SK-N-SH (cell line): ENCODE data around the gene ACTN4. TPM values are rescaled to one million over a fixed set of nuclear protein-coding genes. Genes with fewer than 3 reads are reported as not detected.

Source experiments
- CTCF ChIA-PET: fragments of 300-600, 350-600 bp; formaldehyde crosslinking; extraction: SDS; loops from one replicate; lab custom pipeline; 2021; lab: Yijun Ruan, JAX
- POLR2A ChIA-PET: fragments of 350-600 bp; sonication (Branson Sonifier 250); formaldehyde crosslinking; extraction: SDS; loops from one replicate; lab custom pipeline; 2020; ENCODE audit warnings: antibody characterized with exemption, inconsistent platforms; lab: Yijun Ruan, JAX
- DNase-seq: peaks from one replicate; pipeline ENCODE4 v3.0.0; 2012
- H2AFZ ChIP-seq: fragments of 200-600 bp; sonication (generic); 2 replicates; pipeline ENCODE4 v1.8.1; 2016; ENCODE audit warnings: antibody characterized with exemption, mild to moderate bottlenecking, low read depth
- H3F3A ChIP-seq: fragments of 200-600 bp; sonication (generic); replicated peaks from 2 replicates; pipeline ENCODE3; 2016; ENCODE audit warnings: antibody characterized with exemption, mild to moderate bottlenecking; ENCODE audit not compliant: insufficient read depth
- H3K27ac ChIP-seq, 2 experiments: fragments of 200-500 bp in 1 of 2; fragments of 200-600 bp in 1 of 2; sonication (Bioruptor generic) in 1 of 2; sonication (generic), shearing (Covaris generic) in 1 of 2; 2 replicates each; pipeline versions ENCODE4 v1.5.1 to v1.6.1; 2014 to 2016; ENCODE audit warnings: low read depth in 2 of 2, inconsistent platforms in 1 of 2, low read length in 1 of 2, mild to moderate bottlenecking in 1 of 2, mixed read lengths in 1 of 2
- H3K27me3 ChIP-seq: fragments of 200-600 bp; sonication (generic), shearing (Covaris generic); 2 replicates; pipeline ENCODE4 v1.6.1; 2016; ENCODE audit warnings: mixed run types; ENCODE audit not compliant: insufficient read depth
- H3K36me3 ChIP-seq, 2 experiments: fragments of 200-500 bp in 1 of 2; fragments of 200-600 bp in 1 of 2; sonication (Bioruptor generic) in 1 of 2; sonication (generic) in 1 of 2; replicated peaks in 1 of 2; 2 replicates each; pipeline versions ENCODE3 to v1.5.1; 2014 to 2016; ENCODE audit warnings: low read length in 1 of 2, mild to moderate bottlenecking in 1 of 2; ENCODE audit not compliant: insufficient read depth in 2 of 2, control insufficient read depth in 1 of 2
- H3K4me1 ChIP-seq, 2 experiments: fragments of 200-500 bp in 1 of 2; fragments of 200-600 bp in 1 of 2; sonication (Bioruptor generic) in 1 of 2; sonication (generic), shearing (Covaris generic) in 1 of 2; 2 replicates each; pipeline versions ENCODE4 v1.5.1 to v1.6.1; 2014 to 2016; ENCODE audit warnings: low read depth in 1 of 2, low read length in 1 of 2, mixed run types in 1 of 2; ENCODE audit not compliant: insufficient read depth in 2 of 2, control insufficient read depth in 1 of 2
- H3K4me2 ChIP-seq: fragments of 200-600 bp; sonication (generic), shearing (Covaris generic); 2 replicates; pipeline ENCODE4 v1.6.1; 2017; ENCODE audit warnings: mixed run types
- H3K4me3 ChIP-seq, 2 experiments: fragments of 200-500 bp in 1 of 2; fragments of 200-600 bp in 1 of 2; sonication (Bioruptor generic) in 1 of 2; sonication (generic), shearing (Covaris generic) in 1 of 2; 2 replicates each; pipeline versions ENCODE4 v1.5.1 to v1.8.1; 2014 to 2016; ENCODE audit warnings: low read depth in 2 of 2, inconsistent platforms in 1 of 2, low read length in 1 of 2, mild to moderate bottlenecking in 1 of 2, mixed read lengths in 1 of 2, moderate library complexity in 1 of 2
- H3K79me2 ChIP-seq: fragments of 200-600 bp; sonication (generic); 2 replicates; pipeline ENCODE4 v1.8.1; 2017; ENCODE audit warnings: mild to moderate bottlenecking; ENCODE audit not compliant: insufficient read depth
- H3K9ac ChIP-seq: fragments of 200-600 bp; sonication (generic); 2 replicates; pipeline ENCODE4 v1.6.1; 2017; ENCODE audit warnings: mixed run types
- H3K9me2 ChIP-seq: fragments of 200-600 bp; sonication (generic); 2 replicates; pipeline ENCODE4 v1.6.1; 2017; ENCODE audit warnings: mixed run types
- H3K9me3 ChIP-seq: fragments of 200-600 bp; sonication (generic); 2 replicates; pipeline ENCODE4 v1.6.1; 2017; ENCODE audit warnings: mixed run types, mild to moderate bottlenecking, moderate library complexity
- H4K20me1 ChIP-seq: fragments of 200-600 bp; sonication (generic); 2 replicates; pipeline ENCODE4 v1.6.1; 2017; ENCODE audit warnings: mild to moderate bottlenecking, mixed run types; ENCODE audit not compliant: insufficient read depth
- CTCF ChIP-seq: fragments of 200-600 bp; sonication (generic); IDR thresholded peaks from 2 replicates; pipeline ENCODE4 v1.6.1; 2017; ENCODE audit warnings: antibody characterized with exemption, mild to moderate bottlenecking, moderate library complexity
- ELF1 ChIP-seq: IDR thresholded peaks from 2 replicates; pipeline ENCODE4 v1.4.0; 2012
- EP300 ChIP-seq, 2 experiments: IDR thresholded peaks; 2 replicates each; pipeline versions ENCODE4 v1.4.0 to v1.6.1; 2012; ENCODE audit warnings: borderline replicate concordance in 1 of 2, low read depth in 1 of 2, low read length in 1 of 2
- GABPA ChIP-seq: IDR thresholded peaks from 2 replicates; pipeline ENCODE4 v1.4.0; 2012; ENCODE audit warnings: low read depth, mild to moderate bottlenecking
- IRF3 ChIP-seq: fragments of 150-350 bp; IDR thresholded peaks from 2 replicates; pipeline ENCODE4 v1.6.1; 2016; ENCODE audit warnings: mild to moderate bottlenecking, low read depth, low read length
- MAX ChIP-seq: IDR thresholded peaks from 2 replicates; pipeline ENCODE4 v1.4.0; 2012; ENCODE audit warnings: low read depth
- MEF2A ChIP-seq: IDR thresholded peaks from 2 replicates; pipeline ENCODE4 v1.4.0; 2012; ENCODE audit warnings: low read depth, borderline replicate concordance
- MXI1 ChIP-seq: IDR thresholded peaks from 2 replicates; pipeline ENCODE4 v1.6.1; 2012; ENCODE audit warnings: mild to moderate bottlenecking, low read depth, low read length, improper control_type of control experiment
- NRF1 ChIP-seq: IDR thresholded peaks from 2 replicates; pipeline ENCODE4 v1.6.1; 2012; ENCODE audit warnings: low read depth, mild to moderate bottlenecking, low read length
- RFX5 ChIP-seq: IDR thresholded peaks from 2 replicates; pipeline ENCODE4 v1.6.1; 2012; ENCODE audit warnings: mild to moderate bottlenecking, improper control_type of control experiment, low read length
- SIN3A ChIP-seq: IDR thresholded peaks from 2 replicates; pipeline ENCODE4 v1.6.1; 2012; ENCODE audit warnings: low read depth, mild to moderate bottlenecking, low read length, moderate library complexity, borderline replicate concordance
- TEAD4 ChIP-seq: IDR thresholded peaks from 2 replicates; pipeline ENCODE4 v1.4.0; 2012; ENCODE audit warnings: mild to moderate bottlenecking, borderline replicate concordance; ENCODE audit not compliant: insufficient read depth
- USF2 ChIP-seq: fragments of 150-350 bp; IDR thresholded peaks from 2 replicates; pipeline ENCODE4 v1.6.1; 2017; ENCODE audit warnings: antibody characterized with exemption, low read length, low read depth, borderline replicate concordance
- YY1 ChIP-seq: IDR thresholded peaks from 2 replicates; pipeline ENCODE4 v1.4.0; 2012; ENCODE audit warnings: low read depth, mild to moderate bottlenecking
- ZBTB33 ChIP-seq: IDR thresholded peaks from 2 replicates; pipeline ENCODE4 v1.4.0; 2012; ENCODE audit warnings: low read depth, borderline replicate concordance
- WGBS: methylation state at CpG from one replicate; pipeline ENCODE4 v1.1.6; 2017; ENCODE audit warnings: low lambda C conversion rate; 5-methylcytosine and 5-hydroxymethylcytosine counted together
- polyA plus RNA-seq, 3 experiments: library from polyadenylated mRNA; depleted of rRNA; stranded (reverse); fragments of >200 nt; gene quantifications; 2 replicates each; pipeline ENCODE4 v1.2.3, GENCODE V29; 2012

ACTN4 gene
- polyA plus RNA-seq, 1 of the 3 experiments (the other 2 are of a cell fraction) = 598 TPM

GRCh38 chr19:38702278-38702677, 54.8 kb downstream of the ACTN4 start:
- Histone ChIP-seq H3K27ac (no peak overlapping the region), H2AFZ (no peak overlapping the region), H3K36me3 (peaks cover 38 to 66% of the 10 kb centered on the region in 2 experiments), H3K4me3 (no peak overlapping the region), H3K9me2 (no peaks in the 10 kb centered on the region), H3F3A (peaks cover 3% of the 10 kb centered on the region), H3K79me2 (peaks cover 100% of the 10 kb centered on the region), H3K9ac (no peak overlapping the region), H3K9me3 (no peaks in the 10 kb centered on the region), H3K4me2 (no peak overlapping the region), H3K4me1 (peaks cover 0 to 20% of the 10 kb centered on the region in 2 experiments; a peak in 2 of 4 replicates), H4K20me1 (peaks cover 53% of the 10 kb centered on the region), H3K27me3 (no peaks in the 10 kb centered on the region)
- DNase-seq = no peak
- no peak for TF ChIP-seq CTCF
- no peak for TF ChIP-seq MEF2A
- TF ChIP-seq IRF3 = no peak
- no peak for TF ChIP-seq SIN3A
- no peak for TF ChIP-seq YY1
- TF ChIP-seq ELF1 = no peak
- no peak for TF ChIP-seq USF2
- TF ChIP-seq TEAD4 = no peak
- POLR2A ChIA-PET = interaction anchor here (0.6 kb wide), 1 partner anchor 299 kb away, joined by 3 read pairs; the partner anchor contains the start of gene FAM98C
- CTCF ChIA-PET = interaction anchor here (0.6 to 1.5 kb wide), 4 partner anchors 28 to 299 kb away, joined by 3 to 5 read pairs (median 4); partner anchors contain the start of gene FAM98C
- WGBS = 94% methylated on average over 9 of the region's 14 CpGs

- 90% methylated on average over 14 of the region's 14 CpGs for WGBS
- peaks cover 31 to 75% of the 10 kb centered on the region in 2 experiments for H3K36me3 ChIP-seq
- H4K20me1 ChIP-seq = peaks cover 46% of the 10 kb centered on the region
- no peak overlapping the region for H3K4me2 ChIP-seq
- CTCF ChIA-PET = no interaction called here
- DNase-seq = no peak
- no peak for TF ChIP-seq MXI1
- no peak for TF ChIP-seq MAX
- no peak for TF ChIP-seq NRF1
- no peak for TF ChIP-seq GABPA
- no peak for TF ChIP-seq RFX5
- no peak for TF ChIP-seq TEAD4
- TF ChIP-seq EP300 (IDR thresholded peaks at IDR 0.05; ENCODE audit: borderline replicate concordance in 1 of 2, low read depth in 1 of 2, low read length in 1 of 2) = no peak
- TF ChIP-seq ZBTB33 = no peak
- no peak for TF ChIP-seq CTCF
- H2AFZ ChIP-seq = no peak overlapping the region
- peaks cover 0 to 12% of the 10 kb centered on the region in 2 experiments; a peak in 2 of 4 replicates for H3K4me1 ChIP-seq
- peaks cover 100% of the 10 kb centered on the region for H3K79me2 ChIP-seq
- no peaks in the 10 kb centered on the region for H3K9me2 ChIP-seq
- H3K27ac ChIP-seq = no peak overlapping the region
- no peak overlapping the region for H3K4me3 ChIP-seq
- H3K9ac ChIP-seq = no peak overlapping the region
- no peaks in the 10 kb centered on the region for H3K27me3 ChIP-seq
- H3F3A ChIP-seq = peaks cover 3% of the 10 kb centered on the region
- no peaks in the 10 kb centered on the region for H3K9me3 ChIP-seq
- POLR2A ChIA-PET = no interaction called here
Observed at GRCh38 chr19:38703509-38703908, 56.1 kb downstream of the ACTN4 start.
